Lower lobe of right lung (tissue), 2 donors: Measurements from ENCODE around the gene GRID1. TPM values are rescaled to one million over a fixed set of nuclear protein-coding genes. Genes with fewer than 3 reads are reported as not detected.

Experiments used
- ATAC-seq, 2 donors: fragments of 200-7000 bp; cut with Tn5 transposase; one replicate each; pipeline ENCODE4 v1.9.1; 2020 to 2022; ENCODE audit warnings: mild to moderate bottlenecking in 2 of 2, moderate library complexity in 2 of 2
- DNase-seq: peaks from one replicate; pipeline ENCODE4 v3.0.0-alpha.2; 2020
- H3K27ac ChIP-seq: fragments of 200-600 bp; one replicate; pipeline ENCODE4 v1.8.0; 2022
- H3K27me3 ChIP-seq: fragments of 200-600 bp; one replicate; pipeline ENCODE4 v1.8.0; 2022; ENCODE audit warnings: low read depth
- H3K36me3 ChIP-seq: fragments of 200-600 bp; one replicate; pipeline ENCODE4 v1.8.0; 2022; ENCODE audit warnings: mild to moderate bottlenecking
- H3K4me1 ChIP-seq: fragments of 200-600 bp; one replicate; pipeline ENCODE4 v1.8.0; 2022
- H3K4me3 ChIP-seq: fragments of 200-600 bp; one replicate; pipeline ENCODE4 v1.8.0; 2022; ENCODE audit warnings: mild to moderate bottlenecking
- H3K9me3 ChIP-seq: fragments of 200-600 bp; one replicate; pipeline ENCODE4 v1.8.0; 2022
- CTCF ChIP-seq: fragments of 200-600 bp; IDR thresholded peaks from one replicate; pipeline ENCODE4 v1.8.0; 2022; ENCODE audit warnings: antibody characterized with exemption, mild to moderate bottlenecking
- intact Hi-C: fragments of 100-400 bp; cut with DNase I; formaldehyde crosslinking; loops from one replicate; pipeline ENCODE4 v1.11.0; 2022
- total RNA-seq: library from RNA; stranded (reverse); fragmentation: NEBNext Ultra II Directional; extraction: Animal tissue kit (Norgen Biotek cat#: 25700); gene quantifications from one replicate; pipeline ENCODE4 v1.2.1, GENCODE V29; 2021
- donor health status: DM: no; HTN: yes; CAD: no; lungs with severe emphysema.

The GRID1 gene
- total RNA-seq, 1 donor from 2014 or later, result 2.5 TPM

GRCh38 chr10:85620807-85621206 is 745.8 kb downstream of the GRID1 start:
- H3K27ac ChIP-seq, result no peak overlapping the region
- no peak for TF ChIP-seq CTCF
- H3K9me3 ChIP-seq, result no peaks in the 10 kb centered on the region
- ATAC-seq (no peak), DNase-seq (no peak)
- H3K4me3 ChIP-seq, result no peak overlapping the region
- no peaks in the 10 kb centered on the region for H3K27me3 ChIP-seq
- H3K36me3 ChIP-seq, result no peaks in the 10 kb centered on the region
- intact Hi-C loops, result no loop called here
- no peaks in the 10 kb centered on the region for H3K4me1 ChIP-seq

GRCh38 chr10:85619832-85620231 is 746.8 kb downstream of the GRID1 start:
- no peak for TF ChIP-seq CTCF
- no peak for ATAC-seq
- H3K27me3 ChIP-seq, result no peaks in the 10 kb centered on the region
- no peak for DNase-seq
- intact Hi-C loops, result no loop called here
- no peak overlapping the region for H3K27ac ChIP-seq
- no peaks in the 10 kb centered on the region for H3K36me3 ChIP-seq
- H3K4me3 ChIP-seq, result no peak overlapping the region
- H3K4me1 ChIP-seq, result no peaks in the 10 kb centered on the region
- no peaks in the 10 kb centered on the region for H3K9me3 ChIP-seq

GRCh38 chr10:85618841-85619240 is 747.8 kb downstream of the GRID1 start:
- no peak for DNase-seq
- no peak overlapping the region for H3K27ac ChIP-seq
- intact Hi-C loops, result no loop called here
- no peaks in the 10 kb centered on the region for H3K4me1 ChIP-seq
- TF ChIP-seq CTCF, result no peak
- no peaks in the 10 kb centered on the region for H3K27me3 ChIP-seq
- no peaks in the 10 kb centered on the region for H3K36me3 ChIP-seq
- ATAC-seq, result no peak
- no peaks in the 10 kb centered on the region for H3K9me3 ChIP-seq
- H3K4me3 ChIP-seq, result no peak overlapping the region

- H3K9me3 ChIP-seq, result no peaks in the 10 kb centered on the region
- no peak for DNase-seq
- no peak overlapping the region for H3K27ac ChIP-seq
- no peaks in the 10 kb centered on the region for H3K36me3 ChIP-seq
- intact Hi-C loops, result no loop called here
- no peaks in the 10 kb centered on the region for H3K27me3 ChIP-seq
- no peak overlapping the region for H3K4me3 ChIP-seq
- ATAC-seq, result no peak
- no peak for TF ChIP-seq CTCF
- no peaks in the 10 kb centered on the region for H3K4me1 ChIP-seq
Observed at GRCh38 chr10:85617751-85618546, 748.6 kb downstream of the GRID1 start.

GRCh38 chr10:85615556-85615955 is 751.0 kb downstream of the GRID1 start:
- intact Hi-C loops, result no loop called here
- DNase-seq, result no peak
- H3K27me3 ChIP-seq, result no peaks in the 10 kb centered on the region
- H3K27ac ChIP-seq, result no peak overlapping the region
- no peaks in the 10 kb centered on the region for H3K9me3 ChIP-seq
- no peaks in the 10 kb centered on the region for H3K36me3 ChIP-seq
- no peak overlapping the region for H3K4me3 ChIP-seq
- no peak for TF ChIP-seq CTCF
- no peak for ATAC-seq
- no peaks in the 10 kb centered on the region for H3K4me1 ChIP-seq
